ENCODE measurements around the gene RNF31.
"Not testable (repeated sequence)": the region's sequence is repeated elsewhere in the genome, so short reads cannot be mapped to it uniquely, and the experiment has no call there.

Gene RNF31

DNA sequence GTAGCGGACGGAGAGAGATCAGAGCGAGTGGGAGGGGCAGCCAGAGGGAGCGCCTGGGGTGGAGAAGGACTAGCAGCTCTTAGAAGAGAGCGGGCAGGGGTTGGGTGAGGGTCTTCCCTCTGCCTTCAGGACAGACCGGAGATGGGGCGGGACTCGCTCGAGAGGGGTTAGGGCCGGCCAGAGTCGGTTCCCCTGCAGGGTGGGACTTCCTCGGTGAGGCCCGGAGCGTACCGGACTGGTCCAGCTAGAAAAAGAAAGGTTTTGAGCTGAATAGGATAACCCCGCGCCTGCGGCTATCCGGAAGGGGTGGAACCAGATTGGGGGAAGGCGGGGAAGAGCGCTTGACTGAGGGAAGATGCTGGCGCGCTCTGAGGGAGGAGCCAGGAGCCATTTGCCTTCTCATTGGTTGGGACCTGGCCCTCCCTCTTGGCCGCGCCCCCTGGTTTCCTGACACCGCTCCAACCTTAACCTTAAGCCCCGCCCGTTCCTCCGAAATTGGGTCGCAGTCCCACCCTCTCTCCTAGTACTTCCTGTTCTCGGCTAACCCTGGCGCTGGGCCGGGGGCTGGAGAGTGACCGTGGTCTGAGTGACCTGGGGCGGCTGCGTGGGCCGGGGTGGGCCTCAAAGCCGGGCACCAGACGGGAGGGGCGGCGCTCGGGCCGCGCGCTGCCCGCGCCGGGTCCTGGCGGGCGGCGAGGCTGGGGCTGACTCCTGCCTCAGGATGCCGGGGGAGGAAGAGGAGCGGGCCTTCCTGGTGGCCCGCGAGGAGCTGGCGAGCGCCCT, at the start of gene RNF31:
TSS of gene RNF31 (plus strand) at position 521 of the 783 bp plus-strand sequence. CDS start at position 722, 201 bp downstream.
- peak; percentile 96 for DNase-seq

DNA sequence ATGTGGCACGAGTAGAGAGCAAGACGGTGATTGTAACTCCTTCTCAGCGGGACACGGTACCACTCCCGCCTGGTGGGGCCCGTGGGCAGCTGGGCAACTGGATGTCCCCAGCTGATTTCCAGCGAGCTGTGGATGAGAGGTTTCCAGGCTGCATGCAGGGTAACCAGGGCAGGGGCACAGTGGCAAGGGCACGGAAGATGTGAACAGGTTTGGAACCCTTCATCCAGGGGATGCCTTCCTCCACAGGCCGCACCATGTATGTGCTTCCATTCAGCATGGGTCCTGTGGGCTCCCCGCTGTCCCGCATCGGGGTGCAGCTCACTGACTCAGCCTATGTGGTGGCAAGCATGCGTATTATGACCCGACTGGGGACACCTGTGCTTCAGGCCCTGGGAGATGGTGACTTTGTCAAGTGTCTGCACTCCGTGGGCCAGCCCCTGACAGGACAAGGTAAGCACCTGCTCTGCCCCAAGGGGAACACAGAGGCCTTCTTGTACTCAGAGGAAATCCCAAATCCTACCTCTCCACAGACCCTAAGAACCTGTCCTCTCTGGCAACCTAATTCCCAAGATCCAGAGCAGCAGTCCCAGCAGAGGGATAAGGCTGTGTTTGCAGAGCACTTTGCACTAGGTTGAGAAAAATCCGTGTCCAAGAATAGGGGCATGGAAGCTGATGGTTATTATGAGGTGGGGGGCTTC, 48.9 kb upstream of the RNF31 start:
- DNase-seq, result no peak

DNA sequence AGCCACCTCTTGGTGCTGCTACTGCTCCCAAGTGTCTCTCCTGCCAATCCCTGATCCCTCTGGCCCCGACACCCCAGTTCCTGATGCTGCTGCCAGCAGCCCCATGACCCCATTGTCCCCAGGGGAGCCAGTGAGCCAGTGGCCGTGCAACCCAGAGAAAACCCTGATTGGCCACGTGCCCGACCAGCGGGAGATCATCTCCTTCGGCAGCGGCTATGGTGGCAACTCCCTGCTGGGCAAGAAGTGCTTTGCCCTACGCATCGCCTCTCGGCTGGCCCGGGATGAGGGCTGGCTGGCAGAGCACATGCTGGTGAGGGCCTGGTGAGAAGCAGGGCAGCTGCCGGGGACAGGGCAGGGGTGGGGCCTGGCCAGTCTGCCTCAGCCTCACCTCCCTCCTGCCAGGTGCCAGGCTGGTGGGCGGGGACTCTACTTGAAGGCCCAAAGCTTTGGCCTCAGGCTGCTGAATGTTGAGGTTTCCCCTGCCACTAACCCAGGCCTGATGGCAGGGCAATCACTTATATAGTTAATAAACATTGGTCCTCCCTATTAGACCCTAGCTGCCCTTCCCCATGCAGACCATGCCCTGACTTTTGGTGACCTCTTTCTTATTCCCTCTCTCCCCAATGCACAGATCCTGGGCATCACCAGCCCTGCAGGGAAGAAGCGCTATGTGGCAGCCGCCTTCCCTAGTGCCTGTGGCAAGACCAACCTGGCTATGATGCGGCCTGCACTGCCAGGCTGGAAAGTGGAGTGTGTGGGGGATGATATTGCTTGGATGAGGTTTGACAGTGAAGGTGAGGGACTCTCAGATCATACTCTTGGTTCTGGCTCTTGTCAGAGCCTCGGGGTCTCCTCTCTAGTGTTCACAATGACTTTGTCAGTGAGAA, 48.1 kb upstream of the RNF31 start:
- no peak for DNase-seq

DNA sequence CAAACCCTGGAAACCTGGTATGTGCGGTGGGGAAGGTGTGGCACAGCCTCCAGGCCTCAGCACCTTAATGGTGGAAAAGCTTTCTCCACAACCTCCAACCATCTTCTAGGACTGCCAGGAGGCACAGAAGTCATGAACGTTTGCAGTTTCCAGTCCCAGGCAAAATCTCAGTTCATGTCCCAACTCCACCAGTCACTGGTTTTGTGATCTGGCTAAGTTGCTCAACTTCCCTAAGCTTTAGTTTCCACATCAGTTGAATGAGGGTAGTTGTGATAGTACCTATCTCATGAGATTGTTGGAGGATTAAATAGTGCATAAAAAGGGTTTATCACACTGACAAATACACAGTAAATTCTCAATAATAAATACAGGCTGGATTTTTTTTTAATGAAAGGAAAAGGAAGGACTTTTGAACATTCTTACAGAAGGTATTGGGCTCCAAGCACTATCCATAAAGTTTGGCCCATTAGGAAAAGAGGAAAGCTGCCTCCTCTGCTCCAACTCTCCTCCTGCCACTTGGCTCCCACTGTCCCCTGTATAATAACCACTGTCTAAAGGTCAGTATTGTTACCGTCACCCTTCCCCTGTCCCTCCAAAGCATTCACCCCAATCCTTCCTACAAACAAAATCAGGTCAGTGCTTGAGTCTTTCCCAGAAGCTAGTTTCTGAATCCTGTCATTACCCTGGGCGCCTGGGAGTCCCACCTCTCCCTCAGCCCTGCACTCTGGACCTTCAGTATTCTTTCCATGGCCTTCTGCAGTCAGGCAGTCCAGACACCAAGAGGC, 46.9 kb upstream of the RNF31 start:
- DNase-seq, result no peak

DNA sequence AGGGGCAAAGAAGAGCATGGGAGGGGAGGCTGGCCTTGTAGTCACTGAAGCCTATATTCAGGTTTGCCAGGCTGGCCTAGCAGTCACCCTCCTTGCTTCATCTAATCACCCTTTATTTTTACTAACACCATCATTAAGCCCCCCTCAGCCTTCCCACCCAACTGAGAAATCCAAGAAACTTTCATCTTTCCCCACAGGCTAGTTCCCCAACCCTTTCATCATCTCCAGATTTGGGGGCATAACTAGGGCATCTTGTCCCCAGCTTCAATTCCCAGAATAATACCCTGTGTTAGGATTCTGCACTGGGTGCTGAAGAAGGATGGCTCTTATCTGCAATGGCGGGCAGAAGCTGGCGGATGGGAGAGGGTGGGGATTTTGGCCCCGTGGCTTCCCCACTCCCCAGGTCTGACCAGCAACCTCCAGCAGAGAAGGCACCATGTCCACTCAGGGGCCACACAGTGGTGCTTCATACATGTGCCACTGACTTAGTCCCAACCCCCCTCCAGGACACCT, 46.3 kb upstream of the RNF31 start:
- DNase-seq, result no peak

DNA sequence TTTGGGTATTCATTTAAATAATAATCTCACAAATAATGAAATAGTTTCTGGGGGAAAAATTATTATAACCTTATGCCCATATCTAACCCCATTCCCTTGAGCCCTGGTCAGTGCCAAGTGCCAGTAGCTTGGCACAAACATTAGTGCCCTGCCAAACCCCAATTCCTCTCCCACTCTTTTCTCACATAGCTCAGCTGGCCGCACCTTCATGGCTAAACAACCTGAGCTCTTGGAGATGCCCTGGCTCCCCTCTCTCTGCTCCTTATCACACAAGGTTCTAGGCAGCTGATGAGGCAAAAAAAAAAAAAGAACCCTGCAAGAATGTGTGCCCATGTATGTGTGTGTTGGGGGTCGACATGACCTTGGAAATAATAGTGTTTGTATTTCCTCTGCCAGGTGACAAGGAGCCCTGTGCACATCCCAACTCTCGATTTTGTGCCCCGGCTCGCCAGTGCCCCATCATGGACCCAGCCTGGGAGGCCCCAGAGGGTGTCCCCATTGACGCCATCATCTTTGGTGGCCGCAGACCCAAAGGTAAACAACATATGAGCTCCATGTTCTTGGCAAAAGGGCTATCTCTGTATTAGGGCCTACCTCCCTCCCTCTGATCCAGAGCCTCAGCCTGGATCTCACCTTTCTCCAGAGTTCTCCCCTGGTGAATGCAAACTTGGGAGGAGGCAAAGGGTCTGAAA, 44.8 kb upstream of the RNF31 start:
- DNase-seq, result no peak

DNA sequence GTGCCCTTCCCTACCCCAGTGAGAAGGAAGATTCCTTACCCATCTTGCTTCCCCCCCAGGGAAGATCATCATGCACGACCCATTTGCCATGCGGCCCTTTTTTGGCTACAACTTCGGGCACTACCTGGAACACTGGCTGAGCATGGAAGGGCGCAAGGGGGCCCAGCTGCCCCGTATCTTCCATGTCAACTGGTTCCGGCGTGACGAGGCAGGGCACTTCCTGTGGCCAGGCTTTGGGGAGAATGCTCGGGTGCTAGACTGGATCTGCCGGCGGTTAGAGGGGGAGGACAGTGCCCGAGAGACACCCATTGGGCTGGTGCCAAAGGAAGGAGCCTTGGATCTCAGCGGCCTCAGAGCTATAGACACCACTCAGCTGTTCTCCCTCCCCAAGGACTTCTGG, 43.8 kb upstream of the RNF31 start:
- DNase-seq, result no peak

DNA sequence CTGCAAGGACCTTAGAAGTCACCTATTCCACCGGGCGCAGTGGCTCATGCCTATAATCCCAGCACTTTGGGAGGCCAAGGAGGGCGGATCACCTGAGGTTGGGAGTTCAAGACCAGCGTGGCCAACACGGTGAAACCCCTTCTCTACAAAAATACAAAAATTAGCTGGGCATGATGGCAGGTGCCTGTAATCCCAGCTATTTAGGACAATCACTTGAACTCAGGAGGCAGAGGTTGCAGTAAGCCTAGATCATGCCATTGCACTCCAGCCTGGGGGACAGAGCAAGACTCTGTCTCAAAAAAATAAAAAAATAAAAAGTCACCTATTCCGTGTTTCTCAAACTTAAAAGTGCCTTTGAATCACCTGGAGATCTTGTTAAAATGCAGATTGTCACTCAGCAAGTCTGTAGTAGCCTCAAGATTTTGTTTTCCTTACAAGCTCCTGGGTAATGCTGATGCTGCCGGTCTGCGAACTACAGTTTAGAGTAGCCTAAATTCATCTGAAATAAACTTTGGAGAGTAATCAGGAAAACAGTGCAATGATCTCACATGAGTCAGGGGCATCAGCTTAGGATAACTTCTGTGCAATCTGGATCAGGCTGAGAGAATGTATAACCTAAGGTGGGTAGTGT, 41.6 kb upstream of the RNF31 start:
- DNase-seq, result not testable (repeated sequence)

DNA sequence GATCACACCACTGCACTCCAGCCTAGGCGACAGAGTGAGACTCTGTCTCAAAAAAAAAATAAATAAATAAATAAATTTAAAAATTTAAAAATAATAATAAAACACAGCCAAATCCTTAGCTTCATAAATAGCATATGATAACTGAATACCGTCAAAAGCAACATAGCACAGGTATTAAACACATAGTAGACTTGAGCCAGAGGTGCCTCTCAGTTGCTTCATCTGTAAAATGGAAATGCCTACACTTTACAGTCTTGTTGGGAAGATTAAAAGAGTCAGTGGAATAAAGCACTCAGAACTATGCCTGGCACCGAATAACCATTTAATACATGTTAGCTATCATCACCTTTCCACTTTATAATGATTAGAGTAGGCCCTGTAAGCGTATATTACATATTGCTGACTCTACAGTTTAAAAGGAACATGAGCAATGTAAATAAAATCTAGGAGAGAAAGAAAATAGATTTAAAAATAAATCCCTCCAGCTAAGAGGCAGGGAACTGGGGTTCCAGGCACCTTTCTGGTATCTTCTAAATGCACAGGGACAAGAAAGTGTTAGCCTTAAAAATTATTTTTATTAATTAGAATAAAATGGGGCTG, 40.5 kb upstream of the RNF31 start:
- no peak for DNase-seq

DNA sequence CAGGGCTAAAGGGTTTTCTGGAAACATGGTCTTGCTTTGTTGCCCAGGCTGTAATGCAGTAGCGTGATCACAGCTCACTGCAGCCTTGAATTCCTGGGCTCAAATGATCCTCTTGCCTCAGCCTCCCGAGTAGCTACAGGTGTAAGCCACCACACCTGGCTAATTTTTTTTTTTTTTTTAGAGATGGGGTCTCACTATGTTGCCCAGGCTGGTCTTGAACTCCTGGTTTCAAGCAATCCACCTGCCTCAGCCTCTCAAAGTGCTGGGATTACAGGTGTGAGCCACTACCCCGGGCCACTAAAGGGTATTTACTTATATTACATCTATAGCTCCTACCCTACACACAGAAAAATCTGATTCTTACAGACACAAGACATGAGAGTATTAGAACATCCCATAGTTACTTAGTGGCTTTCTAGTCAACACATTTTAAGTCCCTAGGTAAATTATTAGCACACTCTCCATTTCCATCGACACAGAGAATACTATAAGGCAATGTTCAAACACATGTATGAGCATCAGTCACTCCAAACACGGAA, 38.9 kb upstream of the RNF31 start:
- DNase-seq, result no peak

DNA sequence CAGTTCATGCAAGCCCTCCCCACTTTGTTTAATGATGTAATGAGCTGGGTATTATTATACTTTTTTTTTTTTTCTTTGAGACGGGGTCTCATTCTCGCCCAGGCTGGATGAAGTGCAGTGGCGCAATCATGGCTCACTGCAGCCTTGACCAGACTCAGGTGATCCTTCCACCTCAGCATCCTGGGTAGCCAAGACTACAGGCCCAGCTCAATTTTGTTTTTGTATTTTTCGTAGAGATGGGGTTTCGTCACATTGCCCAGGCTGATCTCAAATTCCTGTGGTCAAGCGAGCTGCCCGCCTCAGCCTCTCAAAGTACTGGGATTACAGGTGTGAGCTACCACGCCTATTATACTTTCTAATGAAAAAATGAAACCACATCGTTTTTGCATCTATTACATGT, 37.2 kb upstream of the RNF31 start:
- no peak for DNase-seq

DNA sequence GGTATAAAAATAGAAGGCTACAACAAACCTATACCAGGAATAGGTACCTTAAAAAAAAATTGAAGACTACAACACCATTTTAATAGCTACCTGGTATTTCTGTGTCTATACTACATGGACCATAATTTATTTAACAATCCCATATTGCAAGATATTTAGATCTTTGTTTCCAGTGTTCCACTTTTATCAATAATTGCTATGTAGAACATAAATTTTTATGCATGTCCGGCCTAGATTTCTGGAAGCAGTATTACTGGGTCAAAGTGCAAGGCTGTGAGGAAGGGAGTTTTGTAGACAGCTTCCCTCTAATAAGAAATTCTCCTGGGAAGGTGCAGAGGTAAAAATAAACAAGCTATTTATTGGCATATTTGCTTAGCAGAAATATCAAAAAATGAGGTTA, 36.8 kb upstream of the RNF31 start:
- no peak for DNase-seq

DNA sequence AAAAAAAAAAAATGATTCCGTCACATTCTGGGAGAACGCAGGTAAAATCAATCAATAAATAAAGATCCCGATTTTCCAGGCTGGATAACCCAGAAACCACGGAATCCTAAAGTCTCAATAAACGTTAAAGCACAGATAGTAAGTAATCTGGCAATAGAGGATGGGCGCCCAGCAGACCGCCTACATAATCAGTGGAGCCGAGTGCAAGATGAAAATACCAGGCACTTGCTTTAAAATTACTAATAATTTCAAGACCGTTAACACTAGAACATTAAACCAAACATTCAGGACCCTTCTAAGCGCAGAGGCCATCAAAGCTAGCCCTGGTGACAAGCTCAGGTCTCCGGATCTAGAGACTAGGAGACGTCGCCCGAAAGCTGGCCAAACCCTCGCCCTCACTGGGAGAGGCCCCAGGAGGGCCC, 33.9 kb upstream of the RNF31 start:
- no peak for DNase-seq

DNA sequence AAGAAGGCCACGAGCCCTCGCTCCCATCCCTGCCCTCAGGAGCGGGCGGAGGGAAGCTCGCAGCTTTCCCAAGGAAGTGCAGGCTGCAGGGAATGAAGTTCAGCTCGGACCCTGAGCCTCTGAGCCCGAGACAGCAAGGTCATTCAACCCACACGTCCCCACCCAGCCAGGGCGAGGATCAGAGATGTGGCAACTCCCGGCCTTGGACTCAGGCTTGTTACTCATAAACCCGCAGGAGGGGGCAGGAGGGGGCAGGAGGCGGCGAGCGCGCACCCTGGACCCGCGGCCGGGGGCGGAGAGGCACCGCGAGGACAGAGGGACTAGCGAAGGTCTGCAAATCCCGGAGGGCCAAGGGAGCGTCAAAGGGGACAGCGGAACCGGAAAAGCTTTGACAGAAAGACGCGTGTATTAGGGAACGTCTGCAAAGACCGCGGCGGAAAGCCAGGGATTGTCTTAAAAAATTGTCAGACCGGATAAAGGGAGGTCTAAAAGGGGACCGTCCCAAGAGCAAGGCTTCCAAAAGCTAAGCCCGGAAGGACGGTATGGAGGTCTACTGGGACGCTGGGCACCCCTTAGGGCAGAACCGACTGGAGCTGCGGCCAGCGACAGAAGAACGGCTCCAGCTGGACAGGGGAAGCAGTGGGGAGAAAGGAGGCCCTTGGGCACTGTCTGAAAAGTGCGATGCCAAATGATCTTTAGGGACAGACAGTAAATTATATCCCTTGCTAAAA, 33.3 kb upstream of the RNF31 start:
- DNase-seq, result peak; percentile 76

DNA sequence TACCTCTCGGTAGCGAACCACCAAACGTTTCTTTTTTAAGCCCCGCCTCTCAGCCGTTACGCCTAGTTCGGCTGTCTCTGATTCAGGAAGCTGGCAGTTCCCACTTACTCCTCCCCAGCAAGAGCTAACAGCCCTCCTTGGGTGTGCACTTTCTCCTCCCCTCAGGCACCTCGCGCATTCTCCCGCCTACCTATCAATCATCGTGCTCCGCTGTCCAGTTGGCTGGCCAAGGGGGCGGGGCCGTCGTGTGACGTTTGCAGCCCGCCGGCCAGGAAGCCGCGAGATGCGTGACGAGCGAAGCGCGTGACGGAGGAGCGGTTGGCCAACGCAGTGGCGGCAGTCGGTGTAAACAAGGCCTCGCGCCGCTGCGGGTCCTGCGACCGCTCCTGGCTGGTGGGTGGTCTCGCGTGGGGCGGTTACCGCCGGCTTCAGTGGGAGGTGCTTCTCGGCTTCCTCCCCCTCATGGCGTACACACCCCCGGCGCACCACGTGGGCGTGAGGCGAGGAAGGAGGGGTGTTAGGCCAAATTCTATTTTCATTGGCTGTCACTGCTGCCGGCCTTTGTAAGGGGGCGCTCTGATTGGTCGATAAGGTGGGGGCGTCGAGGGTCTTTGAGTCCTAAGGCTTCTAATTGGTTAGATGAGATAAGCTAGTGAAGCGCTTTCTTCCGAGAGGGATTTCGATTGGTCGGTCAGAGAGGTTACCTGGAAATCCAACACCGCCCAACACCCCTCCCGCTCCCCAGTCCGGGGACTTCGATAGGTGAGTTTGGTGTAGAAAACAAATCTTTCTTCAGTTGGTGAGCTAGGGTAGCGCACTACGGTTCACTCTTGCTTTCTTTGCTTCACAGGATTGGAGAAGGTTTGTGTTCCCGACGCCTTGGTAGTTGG, 32.5 kb upstream of the RNF31 start, which contains the start of the genes DCAF11 and NRL:
TSS of gene DCAF11 (plus strand) at position 246 of the 890 bp plus-strand sequence. CDS start 818 bp downstream, outside the sequence.
TSS of gene NRL (minus strand) at position 418 of the 890 bp plus-strand sequence. CDS start 32,101 bp downstream, outside the sequence.
- DNase-seq, result peak; percentile 98

DNA sequence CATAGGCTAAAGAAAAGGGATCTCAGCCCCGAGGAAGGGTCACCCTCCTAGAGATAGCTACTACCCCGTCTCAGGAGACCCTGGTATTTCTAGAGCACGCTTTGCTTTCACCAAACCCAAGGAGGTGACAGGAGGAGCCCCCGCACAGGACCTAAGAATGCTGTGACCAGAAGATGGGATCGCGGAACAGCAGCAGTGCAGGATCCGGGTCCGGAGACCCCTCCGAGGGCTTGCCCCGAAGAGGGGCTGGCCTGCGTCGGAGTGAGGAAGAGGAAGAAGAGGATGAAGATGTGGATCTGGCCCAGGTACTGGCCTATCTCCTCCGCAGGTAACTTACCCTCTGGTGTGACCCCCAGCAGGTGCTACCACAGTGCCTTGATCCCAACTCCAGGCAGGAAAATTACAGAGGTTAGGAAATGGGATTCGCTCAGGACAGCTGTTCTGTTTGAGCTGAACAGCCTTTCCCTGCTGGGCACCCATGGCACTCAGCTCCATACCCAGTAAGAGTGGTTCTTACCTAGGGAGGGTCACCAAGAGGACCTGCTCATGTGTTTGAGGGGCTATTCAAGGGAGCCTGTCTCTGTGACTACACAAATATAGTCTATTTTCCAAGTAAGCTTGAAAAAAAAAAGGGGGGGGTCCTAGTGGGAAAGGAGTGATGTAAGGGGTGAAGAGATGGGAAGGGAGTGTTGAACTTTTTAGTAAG, 31.7 kb upstream of the RNF31 start:
- no peak for DNase-seq

DNA sequence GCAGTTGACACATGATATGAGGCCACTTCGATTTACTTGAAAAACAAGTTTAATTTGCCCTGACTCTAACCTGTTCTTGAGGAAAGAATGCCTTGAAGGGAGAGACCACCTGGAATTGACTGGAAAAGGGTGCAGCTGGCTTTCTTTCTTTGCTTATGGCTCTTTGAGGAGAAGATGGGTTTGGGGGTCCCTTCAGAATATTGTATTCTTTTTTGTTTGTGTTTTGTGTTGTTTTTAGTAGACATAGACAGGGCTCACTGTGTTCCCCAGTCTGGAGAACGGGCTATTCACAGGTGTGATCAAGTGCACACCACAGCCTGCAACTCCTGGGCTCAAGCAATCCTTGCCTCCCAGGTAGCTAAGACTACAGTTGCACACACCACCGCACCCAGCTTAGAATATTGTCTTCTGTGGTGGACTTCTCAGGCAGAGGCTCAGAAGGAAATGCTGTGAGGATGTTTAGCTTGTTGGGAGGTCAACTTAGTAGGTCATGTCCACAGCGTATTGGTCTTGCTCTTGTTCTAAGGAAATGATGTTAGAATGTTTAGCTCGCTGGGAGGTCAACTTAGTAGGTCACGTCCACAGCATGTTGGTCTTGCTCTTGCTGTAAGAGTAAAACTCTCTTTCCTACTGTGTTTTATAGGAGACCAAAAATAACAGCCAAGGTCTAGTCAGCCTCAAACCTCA, 31.0 kb upstream of the RNF31 start:
- no peak for DNase-seq
